Activated CD8-positive, alpha-beta T cell treated with anti-CD3 and anti-CD28 coated beads for 36 hours (primary cell): ENCODE measurements around the gene SMARCD3. TPM values are rescaled to one million over a fixed set of nuclear protein-coding genes. Genes with fewer than 3 reads are reported as not detected.

Experiments
- ATAC-seq: fragments of 200-7000 bp; cut with Tn5 transposase; one replicate; pipeline ENCODE4 v1.10.0; 2021; ENCODE audit warnings: mild to moderate bottlenecking, moderate library complexity
- CTCF ChIA-PET: fragments of 350-600 bp; sonication (Branson Sonifier 250); formaldehyde crosslinking; loops from one replicate; lab custom pipeline; 2021; ENCODE audit warnings: antibody characterized with exemption; lab: Charles Lee
- POLR2A ChIA-PET: fragments of 350-600 bp; sonication (Branson Sonifier 250); formaldehyde crosslinking; loops from one replicate; lab custom pipeline; 2021; ENCODE audit warnings: antibody characterized with exemption; lab: Charles Lee
- DNase-seq: peaks from one replicate; pipeline ENCODE4 v3.0.0-alpha.2; 2020
- H3K27ac Mint-ChIP-seq: one replicate; pipeline ENCODE4 v1.8.0; 2021; ENCODE audit warnings: mild to moderate bottlenecking, mixed read lengths
- H3K27me3 Mint-ChIP-seq: one replicate; pipeline ENCODE4 v1.8.0; 2021; ENCODE audit warnings: mixed read lengths
- H3K36me3 Mint-ChIP-seq: one replicate; pipeline ENCODE4 v1.8.0; 2021; ENCODE audit warnings: low read depth, mixed read lengths
- H3K4me1 Mint-ChIP-seq: one replicate; pipeline ENCODE4 v1.8.0; 2021; ENCODE audit warnings: low read depth, mixed read lengths
- H3K4me3 Mint-ChIP-seq: one replicate; pipeline ENCODE4 v1.8.0; 2021; ENCODE audit warnings: mild to moderate bottlenecking, moderate library complexity, mixed read lengths
- H3K9me3 Mint-ChIP-seq: one replicate; pipeline ENCODE4 v1.8.0; 2021; ENCODE audit warnings: mixed read lengths
- CTCF ChIP-seq: fragments of 200-600 bp; IDR thresholded peaks from one replicate; pipeline ENCODE4 v1.8.0; 2022; ENCODE audit warnings: antibody characterized with exemption, mild to moderate bottlenecking
- intact Hi-C: fragments of 100-400 bp; cut with micrococcal nuclease; formaldehyde crosslinking; loops from one replicate; pipeline ENCODE4 v1.10.0; 2022
- total RNA-seq, 2 experiments: library from RNA; stranded (reverse); gene quantifications; one replicate each; pipeline ENCODE4 v1.2.3, GENCODE V29; 2021

The SMARCD3 gene
- total RNA-seq, 2 experiments from 2014 or later = 8.2 to 8.9 TPM

- no peaks in the 10 kb centered on the region for H3K27me3 Mint-ChIP-seq
- DNase-seq (no peak), ATAC-seq (no peak)
- intact Hi-C loops = no loop called here
- no peaks in the 10 kb centered on the region for H3K9me3 Mint-ChIP-seq
- peaks cover 31% of the 10 kb centered on the region for H3K4me1 Mint-ChIP-seq
- H3K4me3 Mint-ChIP-seq = no peak overlapping the region
- POLR2A ChIA-PET = interaction anchor here (0.8 to 1.3 kb wide), 3 partner anchors 23 to 47 kb away, joined by 3 to 5 read pairs (median 3); partner anchors contain the start of gene ABCF2
- CTCF ChIA-PET = interaction anchor here (0.8 to 1.9 kb wide), 3 partner anchors 28 to 37 kb away, joined by 3 to 6 read pairs (median 4); no protein-coding TSS in a partner anchor
- no peaks in the 10 kb centered on the region for H3K36me3 Mint-ChIP-seq
- no peak for TF ChIP-seq CTCF
- H3K27ac Mint-ChIP-seq = no peak overlapping the region
These were observed 25.3 kb upstream of the SMARCD3 start for GRCh38 chr7:151273651-151274390.

GRCh38 chr7:151272877-151273276 is 24.4 kb upstream of the SMARCD3 start:
- H3K27me3 Mint-ChIP-seq = no peaks in the 10 kb centered on the region
- ChIA-PET POLR2A (no interaction called here), CTCF (interaction anchor here (1.9 kb wide), 1 partner anchor 38 kb away, joined by 6 read pairs; no protein-coding TSS in a partner anchor)
- peaks cover 31% of the 10 kb centered on the region for H3K4me1 Mint-ChIP-seq
- H3K4me3 Mint-ChIP-seq = no peak overlapping the region
- DNase-seq (no peak), ATAC-seq (no peak)
- intact Hi-C loops = no loop called here
- H3K27ac Mint-ChIP-seq = no peak overlapping the region
- no peak for TF ChIP-seq CTCF
- H3K9me3 Mint-ChIP-seq = no peaks in the 10 kb centered on the region
- H3K36me3 Mint-ChIP-seq = no peaks in the 10 kb centered on the region

- H3K9me3 Mint-ChIP-seq = no peaks in the 10 kb centered on the region
- ATAC-seq (no peak), DNase-seq (no peak)
- CTCF ChIA-PET = interaction anchor here (1.9 kb wide), 1 partner anchor 39 kb away, joined by 6 read pairs; no protein-coding TSS in a partner anchor
- H3K36me3 Mint-ChIP-seq = no peaks in the 10 kb centered on the region
- no peaks in the 10 kb centered on the region for H3K27me3 Mint-ChIP-seq
- POLR2A ChIA-PET = no interaction called here
- H3K27ac Mint-ChIP-seq = no peak overlapping the region
- TF ChIP-seq CTCF = no peak
- peaks cover 29% of the 10 kb centered on the region for H3K4me1 Mint-ChIP-seq
- intact Hi-C loops = no loop called here
- no peak overlapping the region for H3K4me3 Mint-ChIP-seq
These were observed 23.9 kb upstream of the SMARCD3 start for GRCh38 chr7:151272405-151272804.

GRCh38 chr7:151271699-151272355 is 23.3 kb upstream of the SMARCD3 start:
- no peaks in the 10 kb centered on the region for H3K9me3 Mint-ChIP-seq
- H3K4me1 Mint-ChIP-seq = peaks cover 25% of the 10 kb centered on the region
- POLR2A ChIA-PET = interaction anchor here (1.2 kb wide), 1 partner anchor 30 kb away, joined by 3 read pairs; no protein-coding TSS in a partner anchor
- no peaks in the 10 kb centered on the region for H3K27me3 Mint-ChIP-seq
- intact Hi-C loops = no loop called here
- H3K36me3 Mint-ChIP-seq = no peaks in the 10 kb centered on the region
- no peak overlapping the region for H3K27ac Mint-ChIP-seq
- ATAC-seq (no peak), DNase-seq (no peak)
- no peak for TF ChIP-seq CTCF
- CTCF ChIA-PET = interaction anchor here (1.0 kb wide), 1 partner anchor 28 kb away, joined by 3 read pairs; no protein-coding TSS in a partner anchor
- H3K4me3 Mint-ChIP-seq = no peak overlapping the region

- Mint-ChIP-seq H3K36me3 (no peaks in the 10 kb centered on the region), H3K9me3 (no peaks in the 10 kb centered on the region), H3K27ac (no peak overlapping the region), H3K4me1 (peaks cover 8% of the 10 kb centered on the region), H3K4me3 (no peak overlapping the region), H3K27me3 (no peaks in the 10 kb centered on the region)
- ATAC-seq (no peak), DNase-seq (no peak)
- ChIA-PET POLR2A (interaction anchor here (0.6 kb wide), 1 partner anchor 235 kb away, joined by 3 read pairs; no protein-coding TSS in a partner anchor), CTCF (no interaction called here)
- intact Hi-C loops = no loop called here
- no peak for TF ChIP-seq CTCF
These were observed 21.0 kb upstream of the SMARCD3 start for GRCh38 chr7:151269511-151269910.
